Glomerular visceral epithelial cell (primary cell): ENCODE measurements around the gene RBM15B.

Experiments
- DNase-seq: peaks from one replicate; pipeline ENCODE4 v3.0.0-alpha.2; 2016; ENCODE audit errors: extremely low spot score

The RBM15B gene

GRCh38 chr3:51392355-51393133, 1.5 kb downstream of the RBM15B start:
- no peak for DNase-seq

DNA sequence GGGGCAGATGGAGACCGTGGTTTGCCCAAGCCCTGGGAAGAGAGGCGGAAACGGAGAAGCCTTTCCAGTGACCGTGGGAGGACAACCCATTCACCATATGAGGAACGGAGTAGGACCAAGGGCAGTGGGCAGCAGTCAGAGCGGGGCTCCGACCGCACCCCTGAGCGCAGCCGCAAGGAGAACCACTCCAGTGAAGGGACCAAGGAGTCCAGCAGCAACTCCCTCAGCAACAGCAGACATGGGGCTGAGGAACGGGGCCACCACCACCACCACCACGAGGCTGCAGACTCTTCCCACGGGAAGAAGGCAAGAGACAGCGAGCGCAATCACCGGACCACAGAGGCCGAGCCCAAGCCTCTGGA, 2.0 kb downstream of the RBM15B start:
- no peak for DNase-seq

GRCh38 chr3:51393564-51393963, 2.5 kb downstream of the RBM15B start:
- DNase-seq, result no peak

DNA sequence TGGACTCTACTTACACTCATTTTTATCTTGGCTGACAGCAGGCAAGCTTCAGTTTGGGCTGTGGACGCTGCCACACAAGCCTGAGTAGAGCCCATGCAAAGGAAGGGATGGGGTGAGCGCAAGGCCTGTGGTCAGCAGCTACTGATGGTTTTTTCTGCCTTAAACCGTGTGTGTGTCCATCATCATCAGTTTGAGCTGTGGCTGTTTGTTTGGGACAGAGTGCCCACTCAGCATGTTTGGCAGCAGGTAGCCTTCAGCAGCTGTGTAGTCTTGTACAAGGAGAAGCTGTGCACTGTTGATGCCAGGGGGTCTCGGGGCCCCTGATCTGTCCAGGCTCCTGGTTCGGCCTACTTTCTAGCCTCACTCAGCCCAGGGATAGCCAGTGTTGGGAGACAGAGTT, 3.5 kb downstream of the RBM15B start:
- no peak for DNase-seq

- DNase-seq, result no peak
These were observed 4.6 kb downstream of the RBM15B start for GRCh38 chr3:51395493-51396213.

DNA sequence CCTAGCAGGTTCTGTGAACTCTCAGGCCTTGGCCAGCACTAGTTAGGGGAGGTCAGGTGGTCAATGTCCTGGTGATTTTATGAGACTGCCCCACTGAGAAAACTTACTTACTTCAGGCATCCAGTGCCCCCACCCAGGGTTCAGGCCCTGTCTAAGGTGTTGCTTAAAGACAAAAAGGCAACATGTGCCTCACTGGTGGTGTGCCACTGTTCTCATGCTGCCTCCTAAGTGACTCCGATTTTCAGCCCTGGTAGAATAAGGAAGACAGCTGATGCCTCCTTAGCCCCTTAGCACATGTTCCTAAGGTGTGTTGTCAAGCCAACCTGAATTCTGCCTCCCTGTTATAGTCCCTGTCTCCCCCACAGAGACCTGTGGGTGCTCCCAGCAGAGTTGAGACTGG, 5.3 kb downstream of the RBM15B start:
- DNase-seq, result no peak

GRCh38 chr3:51397392-51397791, 6.3 kb downstream of the RBM15B start:
- DNase-seq, result no peak

GRCh38 chr3:51398595-51399310, 7.7 kb downstream of the RBM15B start:
- no peak for DNase-seq

- no peak for DNase-seq
These were observed 9.1 kb downstream of the RBM15B start for GRCh38 chr3:51400166-51400565.

GRCh38 chr3:51401735-51402134, 10.7 kb downstream of the RBM15B start:
- DNase-seq, result no peak

- DNase-seq, result no peak
These were observed 12.6 kb downstream of the RBM15B start for GRCh38 chr3:51403675-51404074.

DNA sequence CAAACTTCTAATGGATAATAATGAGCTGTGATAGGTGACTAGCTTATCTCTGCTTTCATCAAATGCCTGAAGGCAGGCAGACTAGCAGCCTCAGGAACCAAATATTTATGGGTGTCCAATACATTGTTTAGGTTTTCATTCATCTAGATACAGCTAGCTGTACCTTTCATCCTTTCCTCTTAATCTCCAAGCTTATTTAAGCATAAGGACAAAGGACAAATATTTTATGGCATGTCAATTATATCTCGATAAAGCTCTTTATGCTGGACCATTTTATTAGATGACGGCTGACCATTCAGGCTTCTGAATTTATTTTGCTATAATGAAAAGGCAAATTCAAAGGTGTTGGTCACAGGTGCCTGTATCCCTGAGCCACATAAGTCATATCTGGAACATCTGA, 16.9 kb downstream of the RBM15B start:
- DNase-seq, result no peak

GRCh38 chr3:51408813-51409212, 17.7 kb downstream of the RBM15B start:
- no peak for DNase-seq

DNA sequence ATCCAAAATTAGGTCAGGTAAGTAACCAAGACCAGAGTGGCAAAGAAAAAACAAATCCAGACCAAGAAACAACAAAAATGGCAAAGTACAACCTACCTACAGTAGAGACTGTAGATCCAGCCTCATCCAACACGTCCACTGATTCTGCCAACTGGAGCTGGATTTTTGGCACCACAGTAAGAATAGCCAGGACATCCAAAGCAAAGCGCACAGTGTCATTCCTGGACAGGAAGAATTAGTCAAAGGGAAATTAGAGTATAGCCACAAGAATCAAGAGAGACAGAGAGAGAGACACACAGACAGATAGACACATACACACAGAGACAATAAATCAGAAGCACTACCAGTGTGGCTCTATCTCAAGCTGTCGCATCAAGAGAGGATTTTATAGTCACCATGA, 31.1 kb downstream of the RBM15B start:
- DNase-seq, result no peak

DNA sequence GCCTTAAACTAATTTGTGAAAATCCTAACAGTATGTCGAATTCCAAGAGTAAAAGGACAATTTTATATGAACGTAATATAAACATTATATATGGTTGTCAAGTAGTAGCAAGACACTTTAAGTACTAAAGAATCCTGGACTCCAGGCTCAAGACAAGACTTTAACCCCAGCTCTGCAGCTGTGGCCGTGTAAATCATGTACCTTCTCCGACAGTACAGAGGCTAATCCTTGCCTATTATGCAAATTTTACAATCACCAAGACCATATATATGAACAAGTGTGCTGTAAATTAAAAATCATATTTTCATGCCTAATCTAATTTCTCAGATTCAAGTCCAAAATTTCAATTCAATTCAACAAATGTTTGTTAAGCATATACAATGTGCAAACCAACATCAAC, 35.8 kb downstream of the RBM15B start:
- DNase-seq, result no peak

- no peak for DNase-seq
These were observed 38.1 kb downstream of the RBM15B start for GRCh38 chr3:51429138-51429537.

DNA sequence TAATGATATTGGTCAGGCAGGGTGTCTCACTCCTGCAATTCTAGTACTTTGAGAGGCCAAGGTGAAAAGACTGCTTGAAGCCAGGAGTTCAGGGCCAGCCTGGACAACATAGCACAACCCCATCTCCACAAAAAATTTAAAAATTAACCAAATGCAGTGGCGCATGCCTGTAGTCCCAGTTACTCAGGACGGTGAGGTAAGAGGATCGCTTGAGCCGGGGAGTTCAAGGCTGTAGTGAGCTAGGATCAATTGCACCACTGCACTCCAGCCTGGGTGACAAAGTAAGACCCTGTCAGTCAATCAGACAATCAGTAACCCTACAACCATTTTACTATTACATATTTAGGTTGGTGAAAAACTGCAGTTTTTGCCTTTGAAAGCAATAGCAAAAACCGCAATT, 43.0 kb downstream of the RBM15B start:
- DNase-seq, result no peak

- peak; percentile 39 for DNase-seq
These were observed 43.8 kb downstream of the RBM15B start for GRCh38 chr3:51434746-51435327.

GRCh38 chr3:51436998-51437639, 46.0 kb downstream of the RBM15B start:
- DNase-seq, result peak; percentile 2

DNA sequence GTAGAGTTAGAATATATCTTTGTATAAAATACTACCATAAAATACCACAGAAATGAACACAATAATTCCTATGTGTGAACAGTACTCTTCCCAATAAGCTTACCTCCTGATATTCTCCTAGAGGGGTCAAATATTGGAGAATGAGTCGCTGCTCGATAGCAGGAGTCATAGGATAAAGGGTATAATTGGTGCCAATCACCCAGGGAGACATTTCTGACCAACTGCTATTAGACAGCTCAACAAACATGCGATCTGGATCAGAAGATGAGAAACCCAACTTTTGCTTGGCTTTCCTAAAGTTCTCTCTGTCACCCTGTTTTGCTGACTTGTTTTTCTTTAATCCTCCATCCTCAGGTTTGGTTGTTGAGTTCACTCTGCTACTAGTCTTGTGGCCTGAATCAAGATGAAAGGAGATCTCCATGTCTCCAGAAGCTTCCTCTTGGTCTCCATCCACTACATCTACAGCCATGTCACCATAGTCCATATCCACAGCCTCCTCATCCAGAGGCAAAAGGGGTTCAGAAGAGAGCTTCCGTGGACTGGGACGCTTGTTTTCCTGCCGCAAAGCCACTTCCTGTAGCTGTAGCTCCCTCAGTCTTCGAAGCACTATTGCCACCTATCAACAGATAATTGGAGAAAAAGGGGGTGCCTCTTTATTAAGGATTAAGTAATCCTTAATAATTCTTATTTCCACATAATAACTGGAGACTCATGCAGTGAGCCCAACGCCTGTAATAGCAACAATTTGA, 50.4 kb downstream of the RBM15B start:
- no peak for DNase-seq
